Measurements from ENCODE around the gene ANO7. TPM values are rescaled to one million over a fixed set of nuclear protein-coding genes. Genes with fewer than 3 reads are reported as not detected.

The ANO7 gene
- polyA plus RNA-seq, 3 donors = 0.44 to 2.5 (median 0.56) TPM

DNA sequence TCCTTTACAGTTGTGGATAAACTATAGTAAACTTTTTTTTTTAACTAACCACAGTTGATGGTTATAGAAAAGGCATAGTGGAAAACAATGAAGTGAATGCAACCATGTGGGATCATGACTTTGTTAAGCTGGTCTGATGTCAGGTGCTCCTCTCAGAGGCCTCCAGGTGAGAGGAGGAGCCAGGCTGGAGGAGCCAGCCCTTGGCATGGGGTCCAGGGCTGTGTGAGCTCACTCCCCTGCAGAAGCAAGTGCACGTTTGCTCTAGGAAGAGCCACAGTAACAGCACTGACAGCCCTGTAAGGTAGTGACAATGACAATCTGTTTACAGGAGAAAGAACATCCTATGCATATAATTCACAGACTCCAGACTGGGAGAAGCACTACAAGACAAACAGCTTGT is 32.5 kb upstream of the ANO7 start:
- WGBS, 3 donors = 56 to 88% (median 60%) methylated on average over 1 of the region's 1 CpG

DNA sequence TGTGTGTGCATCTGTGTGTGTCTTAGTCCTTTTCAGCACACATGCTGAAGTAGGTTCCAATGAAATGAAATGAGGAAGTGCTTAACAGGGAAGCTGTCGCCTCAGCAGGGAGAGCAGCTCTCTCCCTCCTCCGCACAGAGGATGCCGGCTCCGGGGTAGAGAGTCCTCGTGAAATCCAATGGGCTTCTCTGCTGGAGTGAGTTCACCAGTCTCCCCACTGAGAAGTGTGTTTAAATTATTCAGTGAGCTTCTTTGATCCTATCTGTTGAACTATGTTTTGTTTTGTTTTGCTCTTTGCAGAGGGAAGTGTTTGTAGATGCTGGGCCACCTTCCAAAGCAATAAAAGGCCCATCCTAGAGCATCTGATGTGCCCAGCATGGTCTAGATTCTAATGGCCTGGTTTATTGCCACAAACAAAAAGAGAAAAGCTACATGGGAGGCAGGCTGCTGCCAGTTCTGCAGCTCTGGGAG is 31.5 kb upstream of the ANO7 start:
- 43 to 61% (median 53%) methylated on average over 5 of the region's 5 CpGs for WGBS, 3 donors
- H3K27ac ChIP-seq (ENCODE audit: low read depth, low read length) = no peak overlapping the region

More for the DNA sequence above, 32.5 kb upstream of the ANO7 start:
- H3K27ac ChIP-seq (ENCODE audit: low read depth, low read length) = no peak overlapping the region

DNA sequence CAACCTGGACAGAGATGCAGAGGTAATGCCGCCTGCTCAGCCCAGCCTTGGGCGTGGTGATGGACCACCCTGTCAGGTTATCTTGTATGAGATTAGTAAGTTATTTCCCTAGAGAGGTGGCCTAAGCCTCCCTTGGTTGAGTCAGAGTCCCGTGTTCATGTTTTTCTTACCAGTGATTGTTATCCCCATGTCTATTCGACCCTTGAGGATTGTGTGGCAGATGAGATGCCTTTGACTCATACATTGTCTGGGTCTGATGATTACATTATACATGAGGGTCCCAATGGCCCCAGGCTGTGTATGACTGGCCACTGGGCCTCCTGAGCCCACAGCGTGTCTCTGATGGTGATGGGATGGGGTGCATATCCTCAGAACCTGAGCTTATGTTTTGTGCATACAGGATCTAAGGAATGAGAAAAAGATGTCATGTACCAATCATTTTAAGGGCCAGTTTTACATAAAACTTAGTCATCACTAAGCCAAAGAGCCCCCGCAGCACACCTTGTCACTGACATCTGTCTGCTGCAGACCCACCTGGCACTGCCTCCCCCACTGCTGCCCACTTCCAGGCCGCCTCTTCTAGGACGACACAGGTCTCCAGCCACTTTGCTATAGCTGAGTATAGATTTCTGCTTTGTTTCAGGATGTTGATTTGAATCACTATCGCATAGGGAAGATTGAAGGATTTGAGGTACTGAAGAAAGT is 30.5 kb upstream of the ANO7 start:
- H3K27ac ChIP-seq (ENCODE audit: low read depth, low read length) = no peak overlapping the region
- WGBS, 3 donors = 92 to 97% (median 95%) methylated on average over 9 of the region's 9 CpGs

DNA sequence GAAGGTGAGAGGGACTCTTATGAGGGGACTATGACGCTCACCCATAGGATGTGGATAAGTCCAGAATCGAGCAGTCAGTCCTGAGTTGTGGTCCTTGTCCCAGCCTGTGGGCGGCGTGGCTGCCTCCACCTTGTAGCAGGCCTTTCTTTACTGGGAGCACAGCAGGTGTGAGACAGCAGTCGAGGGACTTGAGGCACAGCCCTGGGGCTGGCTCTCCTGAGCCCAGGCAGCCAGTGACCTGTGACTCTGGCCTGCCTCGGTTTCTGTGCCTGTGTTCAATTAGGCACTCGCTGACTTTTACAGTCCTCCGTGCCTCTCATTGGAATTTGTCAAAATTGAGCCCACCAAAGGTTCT is 30.0 kb upstream of the ANO7 start:
- H3K27ac ChIP-seq (ENCODE audit: low read depth, low read length) = no peak overlapping the region
- 87 to 95% (median 90%) methylated on average over 8 of the region's 8 CpGs for WGBS, 3 donors

DNA sequence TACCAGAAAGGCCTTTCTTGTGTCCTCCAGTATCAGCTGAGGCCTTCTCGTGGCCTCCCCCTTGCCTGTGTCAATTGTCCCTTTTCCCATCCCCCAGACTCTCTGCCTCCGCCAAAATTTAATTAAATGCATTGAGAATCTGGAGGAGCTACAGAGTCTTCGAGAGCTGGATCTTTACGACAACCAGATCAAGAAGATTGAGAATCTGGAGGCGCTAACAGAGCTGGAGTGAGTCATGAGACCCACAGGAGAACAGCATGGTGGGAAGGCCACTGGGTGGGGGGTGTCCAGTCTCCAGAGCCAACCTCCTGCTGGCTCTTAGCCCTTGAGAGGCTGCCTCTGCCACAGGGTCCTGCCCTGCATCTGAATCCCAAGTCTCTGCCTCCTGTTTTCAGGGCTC is 29.4 kb upstream of the ANO7 start:
- 98% methylated on average over 5 of the region's 5 CpGs for WGBS, 3 donors
- no peak overlapping the region for H3K27ac ChIP-seq (ENCODE audit: low read depth, low read length)

DNA sequence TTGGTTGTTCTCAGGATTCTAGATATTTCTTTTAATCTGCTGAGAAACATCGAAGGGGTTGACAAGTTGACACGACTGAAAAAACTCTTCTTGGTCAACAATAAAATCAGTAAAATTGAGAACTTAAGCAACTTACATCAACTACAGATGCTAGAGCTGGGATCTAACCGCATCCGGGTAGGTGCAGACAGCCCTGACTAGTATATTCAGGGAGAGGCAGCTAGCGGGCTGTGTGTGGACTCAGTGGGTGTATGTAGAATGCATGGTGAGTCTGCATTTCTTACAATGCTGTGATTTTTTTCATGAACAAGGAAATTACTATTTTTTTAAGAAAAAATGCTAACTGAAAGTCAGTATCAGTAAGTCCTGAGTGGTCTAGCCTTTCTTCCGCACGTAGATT is 28.2 kb upstream of the ANO7 start:
- WGBS, 3 donors = 95 to 99% (median 97%) methylated on average over 7 of the region's 7 CpGs
- H3K27ac ChIP-seq (ENCODE audit: low read depth, low read length) = no peak overlapping the region

DNA sequence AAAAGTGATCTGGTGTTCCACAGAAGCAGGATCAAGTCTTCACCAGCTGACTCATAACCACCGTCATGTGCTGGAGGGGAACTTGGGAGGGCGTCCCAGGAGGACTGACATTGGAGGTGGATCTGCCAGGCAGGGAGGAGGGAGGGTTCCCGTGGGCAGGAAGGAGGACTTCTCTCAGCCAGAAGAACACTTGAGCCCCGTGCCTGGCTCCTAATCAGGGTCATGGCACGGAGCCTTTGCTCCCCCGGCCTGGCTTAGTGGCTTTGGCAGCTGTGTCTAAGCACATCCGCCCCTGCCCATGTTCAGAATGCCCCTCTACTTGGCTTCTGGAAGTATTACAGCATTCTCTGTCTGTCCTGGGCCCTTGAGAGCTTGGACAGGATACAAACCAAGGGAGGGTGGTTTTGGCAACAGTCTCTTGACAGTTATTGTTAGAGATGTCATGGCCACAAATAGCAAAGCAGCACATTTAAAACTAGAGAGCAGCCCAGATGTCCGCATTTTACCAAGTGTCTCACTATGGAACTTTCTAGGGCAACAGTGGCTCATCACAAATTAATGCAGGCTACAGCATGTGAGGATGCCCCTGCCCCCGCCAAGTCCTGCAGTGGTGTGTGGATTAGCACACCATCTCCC is 26.7 kb upstream of the ANO7 start:
- 40 to 72% (median 48%) methylated on average over 9 of the region's 9 CpGs for WGBS, 3 donors
- no peak overlapping the region for H3K27ac ChIP-seq (ENCODE audit: low read depth, low read length)

DNA sequence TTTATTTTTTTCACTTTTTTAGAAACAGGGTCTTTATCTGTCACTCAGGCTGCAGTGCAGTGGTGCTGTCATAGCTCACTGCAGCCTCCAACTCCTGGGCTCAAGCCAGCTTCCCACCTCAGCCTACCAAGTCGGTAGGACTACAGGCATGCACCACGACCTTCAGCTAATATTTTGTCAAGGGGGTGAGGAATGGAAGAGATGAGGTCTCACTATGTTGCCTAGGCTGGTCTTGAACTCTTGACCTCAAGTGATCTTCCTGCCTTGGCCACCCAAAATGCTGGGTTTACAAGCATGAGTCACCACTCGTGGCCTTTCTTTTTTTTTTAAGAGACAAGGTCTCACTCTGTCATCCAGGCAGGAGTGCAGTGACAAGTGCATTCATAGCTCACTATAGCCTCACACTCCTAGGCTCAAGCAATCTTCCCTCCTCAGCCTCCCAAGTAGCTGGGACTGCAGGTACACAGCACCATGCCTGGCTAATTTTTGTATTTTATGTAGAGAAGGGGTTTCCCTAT is 24.8 kb upstream of the ANO7 start:
- H3K27ac ChIP-seq (ENCODE audit: low read depth, low read length) = no peak overlapping the region
- 76 to 82% (median 79%) methylated on average over 3 of the region's 3 CpGs for WGBS, 3 donors

DNA sequence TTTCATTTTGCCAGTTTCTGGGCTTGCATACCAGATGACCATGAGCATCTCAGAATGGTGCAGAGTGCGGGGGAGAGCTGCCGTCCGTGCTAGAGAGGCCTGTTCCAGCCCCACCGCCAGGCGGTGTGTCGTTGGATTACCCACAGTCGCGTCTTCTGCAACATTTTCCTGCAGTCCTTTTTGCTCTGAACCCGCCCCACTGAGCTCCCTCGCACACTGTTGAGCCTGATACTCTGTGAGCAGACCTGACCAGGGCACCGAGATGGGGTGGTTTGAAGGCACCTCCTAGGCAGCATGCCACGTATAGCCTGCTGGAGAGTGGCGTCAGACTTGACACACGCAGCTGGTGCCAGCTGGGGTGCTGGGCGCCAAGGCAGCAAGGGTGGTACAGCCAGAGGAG is 20.1 kb upstream of the ANO7 start:
- WGBS, 3 donors = 94 to 96% (median 95%) methylated on average over 15 of the region's 15 CpGs

DNA sequence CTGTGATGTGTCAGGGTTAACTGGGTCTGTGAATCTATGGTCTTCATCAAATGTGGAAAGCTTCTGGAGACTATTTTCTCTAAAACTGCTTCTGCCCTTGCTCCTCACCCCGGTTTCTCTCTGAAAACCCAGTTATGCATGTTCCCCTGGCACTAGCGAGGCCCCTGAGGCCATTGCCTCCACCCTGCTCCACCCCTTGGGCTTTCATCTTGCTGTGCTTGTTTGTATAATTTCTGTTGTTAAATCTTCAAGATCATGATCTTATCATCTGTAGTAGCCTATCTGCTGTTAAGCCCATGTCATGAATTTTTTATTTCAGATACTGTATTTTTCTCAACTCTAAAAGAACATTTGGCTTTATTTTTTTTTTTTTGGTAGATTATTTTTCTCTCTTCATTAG is 14.9 kb upstream of the ANO7 start:
- WGBS, 3 donors = 85 to 94% (median 91%) methylated on average over 2 of the region's 2 CpGs
- no peak overlapping the region for H3K27ac ChIP-seq (ENCODE audit: low read depth, low read length)

More for the DNA sequence above, 20.1 kb upstream of the ANO7 start:
- H3K27ac ChIP-seq (ENCODE audit: low read depth, low read length) = no peak overlapping the region

DNA sequence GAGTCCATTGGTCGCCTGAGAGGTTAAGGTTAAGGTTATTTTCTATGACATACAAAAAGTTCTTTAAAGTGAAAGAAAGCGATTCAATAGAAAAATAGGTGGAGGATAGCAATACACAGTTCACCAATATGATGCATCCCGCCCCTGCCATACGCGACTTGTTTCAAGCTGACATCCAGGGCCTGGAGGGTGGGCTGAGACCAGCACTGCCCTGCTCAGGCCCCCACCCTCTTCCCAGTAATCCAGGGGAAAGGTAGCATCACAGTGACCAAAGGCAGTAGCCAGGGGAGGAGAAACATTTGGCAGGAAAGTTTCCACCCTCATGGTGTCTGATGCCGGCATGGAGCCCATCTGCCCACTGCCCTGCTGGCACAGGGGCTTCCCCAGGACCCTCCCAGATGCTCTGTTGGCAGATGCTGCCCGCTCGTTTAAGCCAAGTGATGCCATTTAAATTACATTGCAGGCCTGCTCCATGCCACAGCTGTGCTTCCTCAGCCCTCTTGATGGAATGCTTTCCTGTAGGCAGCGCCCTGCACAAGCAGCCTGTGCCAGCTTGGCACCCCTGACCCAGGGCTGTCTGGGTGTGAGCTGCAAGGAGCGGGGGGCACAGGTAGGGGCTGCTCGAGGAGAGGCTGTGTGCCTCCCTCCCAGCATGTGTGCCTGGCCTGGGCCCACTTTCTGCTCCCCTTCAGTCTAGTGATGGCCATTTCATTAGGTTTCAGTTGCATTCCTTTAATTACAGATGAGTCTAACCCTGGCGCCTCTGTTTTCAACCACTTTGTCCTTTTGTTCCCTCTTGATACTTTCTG is 10.7 kb upstream of the ANO7 start:
- 94 to 96% (median 95%) methylated on average over 12 of the region's 12 CpGs for WGBS, 3 donors

DNA sequence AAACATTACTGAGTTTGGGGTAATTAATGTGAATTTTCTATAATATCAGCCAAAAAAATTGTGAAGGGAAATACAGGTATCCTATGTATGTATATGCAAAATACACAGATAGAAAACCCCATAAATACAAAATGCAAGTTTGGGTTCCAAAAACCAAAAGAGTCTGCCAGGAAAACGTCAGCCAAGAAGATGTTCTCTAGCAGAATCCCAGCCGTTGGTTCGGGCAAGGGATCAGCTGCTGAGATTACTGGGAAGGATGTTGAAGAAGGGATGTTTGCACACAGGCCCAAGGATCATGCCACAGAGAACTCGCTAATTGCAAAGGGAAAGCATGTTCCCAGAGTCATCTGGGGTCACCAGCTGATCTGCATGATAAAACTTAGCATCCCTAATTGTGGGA is 9.5 kb upstream of the ANO7 start:
- WGBS, 3 donors = 74 to 86% (median 77%) methylated on average over 4 of the region's 4 CpGs
- no peak overlapping the region for H3K27ac ChIP-seq (ENCODE audit: low read depth, low read length)

More for the DNA sequence above, 10.7 kb upstream of the ANO7 start:
- no peak overlapping the region for H3K27ac ChIP-seq (ENCODE audit: low read depth, low read length)

DNA sequence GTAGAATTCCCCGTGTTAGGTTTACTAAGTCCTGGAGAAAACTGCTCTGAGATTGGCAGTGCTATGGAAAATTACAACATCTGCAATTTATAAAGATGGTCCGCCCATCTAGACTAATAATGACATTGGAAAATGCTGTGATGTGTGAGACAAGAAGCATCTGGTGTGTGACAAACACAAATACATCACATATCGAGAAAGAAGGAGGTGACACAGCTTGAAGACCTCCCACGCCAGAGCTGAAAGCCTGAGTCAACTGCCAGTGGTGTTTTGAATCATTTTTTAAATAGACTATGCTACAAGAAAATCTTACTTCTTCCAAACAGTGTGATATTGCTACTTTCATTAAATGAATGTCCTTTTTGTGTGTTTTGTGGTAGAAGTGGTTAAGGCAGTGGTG is 8.6 kb upstream of the ANO7 start:
- WGBS, 3 donors = 74 to 87% (median 77%) methylated on average over 4 of the region's 4 CpGs
- H3K27ac ChIP-seq (ENCODE audit: low read depth, low read length) = no peak overlapping the region

DNA sequence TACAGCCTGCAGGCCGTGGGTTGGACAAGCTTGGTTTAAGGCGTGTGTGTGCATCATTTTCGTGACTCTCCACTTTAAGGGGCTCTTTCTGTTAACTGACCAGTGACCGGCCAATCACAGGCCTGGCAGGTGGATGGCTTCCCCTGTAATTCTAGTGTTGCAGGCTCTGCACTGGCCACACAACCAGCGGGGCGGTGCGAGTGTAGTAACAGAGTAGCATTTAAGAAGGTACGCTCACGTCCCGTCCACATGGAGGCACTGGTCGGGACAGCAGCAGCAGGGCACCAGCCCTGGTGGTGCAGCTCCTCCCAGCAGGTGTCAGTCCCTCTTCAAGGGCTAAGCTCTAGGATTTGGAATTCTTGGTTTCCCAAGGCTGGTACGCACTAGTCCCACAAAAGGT is 8.0 kb upstream of the ANO7 start:
- H3K27ac ChIP-seq (ENCODE audit: low read depth, low read length) = no peak overlapping the region
- WGBS, 3 donors = 90 to 94% (median 91%) methylated on average over 12 of the region's 12 CpGs

DNA sequence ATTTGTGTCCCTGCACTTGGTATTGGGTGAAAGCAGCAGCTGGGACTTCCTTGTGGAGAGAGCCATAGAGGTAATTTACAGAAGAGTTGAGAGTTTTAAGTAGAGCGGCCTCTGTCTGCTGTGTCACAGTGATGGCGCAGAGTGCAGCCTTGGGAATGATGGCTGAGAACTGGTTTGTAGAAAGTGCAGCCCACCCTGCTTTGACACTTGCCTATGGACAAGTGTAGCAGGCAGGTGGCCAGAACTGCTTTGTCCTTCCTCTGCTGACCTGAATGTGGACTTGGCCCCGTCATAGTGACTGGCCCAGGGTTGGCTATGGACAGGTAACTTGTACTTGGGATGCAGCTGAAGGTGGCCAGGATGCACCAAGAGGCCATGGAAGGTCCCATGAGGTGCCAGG is 6.4 kb upstream of the ANO7 start:
- 96 to 100% (median 98%) methylated on average over 3 of the region's 3 CpGs for WGBS, 3 donors

DNA sequence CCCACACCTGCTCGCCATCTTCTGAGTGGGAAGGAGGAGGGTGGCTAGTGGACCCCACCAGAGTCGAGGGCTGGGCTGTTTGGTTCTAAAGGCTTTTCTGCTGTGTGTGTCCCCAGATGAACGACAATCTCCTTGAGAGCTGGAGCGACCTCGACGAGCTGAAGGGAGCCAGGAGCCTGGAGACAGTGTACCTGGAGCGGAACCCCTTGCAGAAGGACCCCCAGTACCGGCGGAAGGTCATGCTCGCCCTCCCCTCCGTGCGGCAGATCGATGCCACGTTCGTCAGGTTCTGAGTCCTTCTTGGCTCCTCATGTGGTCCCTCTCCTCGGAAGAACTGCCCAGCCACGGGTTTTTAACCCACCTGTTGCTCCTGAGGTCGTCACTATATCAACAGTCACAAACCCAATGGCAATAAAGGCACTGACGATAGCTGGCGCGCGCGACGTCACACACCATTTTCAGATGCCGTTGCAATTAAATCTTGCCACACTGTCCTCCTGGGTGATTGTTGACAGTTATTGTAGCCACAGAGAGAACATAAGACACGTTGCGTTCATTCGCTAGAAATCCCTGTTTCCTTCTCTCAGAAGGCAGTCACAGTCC is 5.8 kb upstream of the ANO7 start:
- WGBS, 3 donors = 92 to 94% (median 93%) methylated on average over 28 of the region's 28 CpGs

More for the DNA sequence above, 6.4 kb upstream of the ANO7 start:
- H3K27ac ChIP-seq (ENCODE audit: low read depth, low read length) = no peak overlapping the region

DNA sequence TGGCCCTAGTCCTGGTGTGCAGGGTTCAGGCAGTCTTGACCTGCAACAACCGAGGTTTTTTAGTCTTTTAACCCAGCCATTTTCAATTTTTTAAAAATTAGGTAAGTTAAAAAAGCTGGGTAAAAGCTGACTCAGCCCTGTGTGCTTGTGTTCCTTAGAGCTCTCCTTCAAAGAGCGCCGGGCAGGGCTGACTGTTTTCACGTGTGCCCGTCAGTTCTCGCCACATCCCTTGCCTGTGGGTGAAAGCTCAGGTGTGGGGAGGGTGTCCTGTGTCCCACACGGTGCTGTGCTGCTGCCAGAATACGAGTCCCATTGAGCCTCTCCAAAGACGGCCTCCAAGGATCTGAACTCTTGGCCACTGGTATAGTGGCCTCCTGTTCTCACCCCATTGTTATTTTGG is 5.3 kb upstream of the ANO7 start:
- H3K27ac ChIP-seq (ENCODE audit: low read depth, low read length) = no peak overlapping the region
- 90 to 92% (median 91%) methylated on average over 9 of the region's 9 CpGs for WGBS, 3 donors

More for the DNA sequence above, 5.8 kb upstream of the ANO7 start:
- H3K27ac ChIP-seq (ENCODE audit: low read depth, low read length) = no peak overlapping the region

DNA sequence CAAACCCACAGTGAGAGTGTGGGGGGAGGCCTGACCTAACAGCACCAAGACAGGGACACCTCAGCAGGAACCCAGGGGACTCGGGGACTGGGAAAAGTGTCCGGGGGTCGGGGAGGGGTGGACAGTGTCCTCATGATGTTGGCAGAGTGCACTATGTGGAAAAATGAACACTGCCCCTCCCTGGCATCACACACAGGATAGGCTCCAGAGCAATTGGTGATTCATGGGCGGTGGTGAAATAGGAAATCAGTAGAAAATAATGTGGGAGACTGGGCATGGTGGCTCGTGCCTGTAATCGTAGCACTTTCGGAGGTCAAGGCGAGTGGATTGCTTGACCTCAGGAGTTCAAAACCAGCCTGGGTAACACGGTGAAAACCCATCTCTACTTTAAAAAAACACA is 3.6 kb upstream of the ANO7 start:
- H3K27ac ChIP-seq (ENCODE audit: low read depth, low read length) = no peak overlapping the region
- 71 to 79% (median 75%) methylated on average over 9 of the region's 9 CpGs for WGBS, 3 donors

DNA sequence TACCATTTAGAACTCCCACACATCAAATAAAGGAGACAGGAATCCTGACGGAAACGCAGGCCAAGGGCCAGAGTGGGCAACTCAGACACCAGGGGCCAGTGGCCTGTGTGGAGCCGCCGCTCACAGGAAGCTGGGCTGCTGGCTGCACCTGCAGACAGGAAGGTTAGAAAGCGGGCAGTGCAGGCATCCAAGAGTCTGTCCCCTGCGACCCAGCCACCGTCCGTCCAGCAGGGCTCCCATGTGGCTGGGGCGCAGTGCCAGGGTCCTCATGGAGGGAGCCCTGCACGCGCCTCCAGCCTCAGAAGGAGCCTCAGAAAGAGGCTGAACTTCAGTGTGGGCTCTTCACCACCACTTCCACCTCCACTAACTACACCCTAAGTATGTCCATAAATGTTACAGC is 2.5 kb upstream of the ANO7 start:
- no peak overlapping the region for H3K27ac ChIP-seq (ENCODE audit: low read depth, low read length)
- 57 to 79% (median 63%) methylated on average over 11 of the region's 11 CpGs for WGBS, 3 donors
